K562 (cell line): ENCODE measurements around the gene CLASP1. TPM values are rescaled to one million over a fixed set of nuclear protein-coding genes. Genes with fewer than 3 reads are reported as not detected.

Experiments used
- NR3C1 ChIP-seq: sonication (generic); formaldehyde crosslinking; IDR thresholded peaks from 2 replicates; pipeline ENCODE4 v1.8.1; 2022; ENCODE audit warnings: missing genetic modification reagents
- POLR3A ChIP-seq: IDR thresholded peaks from 2 replicates; pipeline ENCODE4 v1.6.1; 2011; ENCODE audit warnings: borderline replicate concordance, mild to moderate bottlenecking, moderate library complexity; ENCODE audit not compliant: insufficient read length, insufficient read depth; ENCODE audit errors: extremely low read depth
- RAD21 ChIP-seq, 2 experiments: fragments of 250-450 bp in 1 of 2; fragments of 450-650 bp in 1 of 2; sonication (Bioruptor Pico) in 1 of 2; formaldehyde crosslinking in 1 of 2; IDR thresholded peaks in 1 of 2; conservative IDR thresholded peaks in 1 of 2; 2 replicates each; pipeline versions ENCODE4 v1.4.0 to v1.8.0; 2020 to 2022; ENCODE audit warnings: mild to moderate bottlenecking in 2 of 2, moderate library complexity in 1 of 2
- REST ChIP-seq, 2 experiments: fragments of 450-650 bp; formaldehyde crosslinking in 1 of 2; IDR thresholded peaks; 2 replicates each; pipeline versions ENCODE4 v1.4.0 to v1.6.1; 2014 to 2020; ENCODE audit warnings: mild to moderate bottlenecking in 2 of 2, borderline replicate concordance in 1 of 2, low read depth in 1 of 2
- SMAD2 ChIP-seq: fragments of 150-350 bp; IDR thresholded peaks from 2 replicates; pipeline ENCODE4 v1.6.1; 2014; ENCODE audit warnings: low read depth, mild to moderate bottlenecking, low read length
- ZNF431 ChIP-seq: sonication (generic); formaldehyde crosslinking; IDR thresholded peaks from 2 replicates; pipeline ENCODE4 v1.8.0; 2022; ENCODE audit warnings: mild to moderate bottlenecking, missing genetic modification reagents
- polyA plus RNA-seq, 8 experiments: library from polyadenylated mRNA; depleted of rRNA in 4 of 8; stranded (reverse) in 5 of 8; unstranded in 3 of 8; fragments of >200 nt; fragmentation: Nextera tagmentation in 2 of 8; fragmentation: Illumina TruSeq in 1 of 8; extraction: Ambion mirVana in 2 of 8; extraction: Trizol in 1 of 8; gene quantifications; 2 replicates each; pipeline versions ENCODE4 v1.2.1 to v1.2.3, GENCODE V29; 2011 to 2014; ENCODE audit warnings: inconsistent platforms in 1 of 8, missing spikeins in 1 of 8
- total RNA-seq, 7 experiments: library from RNA; depleted of rRNA in 6 of 7; stranded (reverse); fragments of >200 nt in 6 of 7; fragmentation: Illumina TruSeq in 2 of 7; extraction: Trizol in 2 of 7; gene quantifications; 2 replicates each; pipeline versions ENCODE4 v1.2.1 to v1.2.3, GENCODE V29; 2011 to 2021; ENCODE audit warnings: low replicate concordance in 1 of 7

CLASP1 gene
- total and polyA plus RNA-seq, 9 of the 15 experiments (the other 6 are each of a cell fraction or from before 2014, with no cell fraction given) = 1.7 to 40.3 (median 20.7) TPM

- TF ChIP-seq REST (IDR thresholded peaks at IDR 0.05; ENCODE audit: borderline replicate concordance) (peak; percentile 54; the same call in 1 of the 2 replicates), REST (CRISPR knock-in tag; IDR thresholded peaks at IDR 0.05; ENCODE audit: low read depth) (no peak), RAD21 (CRISPR knock-in tag; conservative IDR thresholded peaks at IDR 0.05 in 1 of 2, IDR thresholded peaks at IDR 0.05 in 1 of 2) (peak; percentile 50 to 70), SMAD2 (no peak), POLR3A (no peak), NR3C1 (no peak), ZNF431 (CRISPR knock-in tag) (no peak)
These were observed 293.1 kb downstream of the CLASP1 start (continued) for GRCh38 chr2:121356058-121356640.
